HL-60 (cell line): ENCODE results near the gene MEF2C.

Experiments used
- DNase-seq, 2 experiments: peaks; one replicate each; pipeline ENCODE4 v3.0.0-alpha.2; 2010 to 2020; ENCODE audit warnings: low read depth in 1 of 2, low spot score in 1 of 2
- H3K27ac ChIP-seq: fragments of 250-450 bp; sonication (Bioruptor Pico); replicated peaks from 2 replicates; pipeline ENCODE4 v1.5.1; 2020; ENCODE audit warnings: mild to moderate bottlenecking, moderate library complexity
- H3K27me3 ChIP-seq: fragments of 250-450 bp; sonication (Bioruptor Pico); 2 replicates; pipeline ENCODE4 v1.5.1; 2021; ENCODE audit warnings: mild to moderate bottlenecking, moderate library complexity; ENCODE audit not compliant: insufficient read depth, poor library complexity, severe bottlenecking
- H3K4me3 ChIP-seq: replicated peaks from 2 replicates; pipeline ENCODE4 v1.5.1; 2011; ENCODE audit warnings: mild to moderate bottlenecking, control low read depth, low read length; ENCODE audit not compliant: insufficient read depth
- GABPA ChIP-seq: IDR thresholded peaks from 2 replicates; pipeline ENCODE4 v1.6.1; 2012; ENCODE audit warnings: low read depth
- POLR2AphosphoS5 ChIP-seq: IDR thresholded peaks from 2 replicates; pipeline ENCODE4 v1.6.1; 2012; ENCODE audit warnings: low read depth
- SPI1 ChIP-seq: IDR thresholded peaks from 2 replicates; pipeline ENCODE4 v1.6.1; 2012; ENCODE audit warnings: low read depth, mild to moderate bottlenecking, borderline replicate concordance
- TF ChIP-seq, protein P1 (sequence below): IDR thresholded peaks from 2 replicates; pipeline ENCODE4 v1.6.1; 2012; ENCODE audit warnings: low read depth; ENCODE audit not compliant: insufficient replicate concordance
- TF ChIP-seq, protein P2 (sequence below): IDR thresholded peaks from one replicate; pipeline ENCODE4 v1.5.1; 2011; ENCODE audit warnings: low read length, control low read depth, inconsistent platforms; ENCODE audit not compliant: insufficient read depth

The MEF2C gene

DNA sequence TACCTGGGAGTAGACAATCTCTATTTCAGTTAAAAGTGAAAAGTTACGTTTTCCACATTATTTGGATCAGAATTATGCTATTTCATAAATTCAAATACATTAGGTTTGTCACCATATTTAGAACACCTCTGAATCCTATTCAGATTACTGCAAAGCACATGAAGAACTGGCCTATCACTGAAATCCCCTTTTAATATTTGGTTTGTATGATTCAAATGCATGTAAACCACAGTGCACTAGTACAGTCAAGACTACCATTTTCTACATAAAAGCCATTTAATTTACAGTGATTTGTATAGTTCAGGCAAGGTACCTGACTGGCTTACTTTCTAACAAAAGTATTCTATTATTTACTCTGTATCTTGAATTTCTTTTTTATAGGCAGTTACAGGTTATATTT, 212.5 kb downstream of the MEF2C start:
- no peak for DNase-seq
- Histone ChIP-seq H3K4me3 (no peak overlapping the region), H3K27ac (no peak overlapping the region), H3K27me3 (peaks cover 15% of the 10 kb centered on the region)
- no peak for TF ChIP-seq SPI1
- TF ChIP-seq, protein P1, sequence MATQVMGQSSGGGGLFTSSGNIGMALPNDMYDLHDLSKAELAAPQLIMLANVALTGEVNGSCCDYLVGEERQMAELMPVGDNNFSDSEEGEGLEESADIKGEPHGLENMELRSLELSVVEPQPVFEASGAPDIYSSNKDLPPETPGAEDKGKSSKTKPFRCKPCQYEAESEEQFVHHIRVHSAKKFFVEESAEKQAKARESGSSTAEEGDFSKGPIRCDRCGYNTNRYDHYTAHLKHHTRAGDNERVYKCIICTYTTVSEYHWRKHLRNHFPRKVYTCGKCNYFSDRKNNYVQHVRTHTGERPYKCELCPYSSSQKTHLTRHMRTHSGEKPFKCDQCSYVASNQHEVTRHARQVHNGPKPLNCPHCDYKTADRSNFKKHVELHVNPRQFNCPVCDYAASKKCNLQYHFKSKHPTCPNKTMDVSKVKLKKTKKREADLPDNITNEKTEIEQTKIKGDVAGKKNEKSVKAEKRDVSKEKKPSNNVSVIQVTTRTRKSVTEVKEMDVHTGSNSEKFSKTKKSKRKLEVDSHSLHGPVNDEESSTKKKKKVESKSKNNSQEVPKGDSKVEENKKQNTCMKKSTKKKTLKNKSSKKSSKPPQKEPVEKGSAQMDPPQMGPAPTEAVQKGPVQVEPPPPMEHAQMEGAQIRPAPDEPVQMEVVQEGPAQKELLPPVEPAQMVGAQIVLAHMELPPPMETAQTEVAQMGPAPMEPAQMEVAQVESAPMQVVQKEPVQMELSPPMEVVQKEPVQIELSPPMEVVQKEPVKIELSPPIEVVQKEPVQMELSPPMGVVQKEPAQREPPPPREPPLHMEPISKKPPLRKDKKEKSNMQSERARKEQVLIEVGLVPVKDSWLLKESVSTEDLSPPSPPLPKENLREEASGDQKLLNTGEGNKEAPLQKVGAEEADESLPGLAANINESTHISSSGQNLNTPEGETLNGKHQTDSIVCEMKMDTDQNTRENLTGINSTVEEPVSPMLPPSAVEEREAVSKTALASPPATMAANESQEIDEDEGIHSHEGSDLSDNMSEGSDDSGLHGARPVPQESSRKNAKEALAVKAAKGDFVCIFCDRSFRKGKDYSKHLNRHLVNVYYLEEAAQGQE, result no peak
- TF ChIP-seq POLR2AphosphoS5, result no peak
- TF ChIP-seq GABPA, result no peak
- TF ChIP-seq, protein P2, sequence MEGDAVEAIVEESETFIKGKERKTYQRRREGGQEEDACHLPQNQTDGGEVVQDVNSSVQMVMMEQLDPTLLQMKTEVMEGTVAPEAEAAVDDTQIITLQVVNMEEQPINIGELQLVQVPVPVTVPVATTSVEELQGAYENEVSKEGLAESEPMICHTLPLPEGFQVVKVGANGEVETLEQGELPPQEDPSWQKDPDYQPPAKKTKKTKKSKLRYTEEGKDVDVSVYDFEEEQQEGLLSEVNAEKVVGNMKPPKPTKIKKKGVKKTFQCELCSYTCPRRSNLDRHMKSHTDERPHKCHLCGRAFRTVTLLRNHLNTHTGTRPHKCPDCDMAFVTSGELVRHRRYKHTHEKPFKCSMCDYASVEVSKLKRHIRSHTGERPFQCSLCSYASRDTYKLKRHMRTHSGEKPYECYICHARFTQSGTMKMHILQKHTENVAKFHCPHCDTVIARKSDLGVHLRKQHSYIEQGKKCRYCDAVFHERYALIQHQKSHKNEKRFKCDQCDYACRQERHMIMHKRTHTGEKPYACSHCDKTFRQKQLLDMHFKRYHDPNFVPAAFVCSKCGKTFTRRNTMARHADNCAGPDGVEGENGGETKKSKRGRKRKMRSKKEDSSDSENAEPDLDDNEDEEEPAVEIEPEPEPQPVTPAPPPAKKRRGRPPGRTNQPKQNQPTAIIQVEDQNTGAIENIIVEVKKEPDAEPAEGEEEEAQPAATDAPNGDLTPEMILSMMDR, result no peak

DNA sequence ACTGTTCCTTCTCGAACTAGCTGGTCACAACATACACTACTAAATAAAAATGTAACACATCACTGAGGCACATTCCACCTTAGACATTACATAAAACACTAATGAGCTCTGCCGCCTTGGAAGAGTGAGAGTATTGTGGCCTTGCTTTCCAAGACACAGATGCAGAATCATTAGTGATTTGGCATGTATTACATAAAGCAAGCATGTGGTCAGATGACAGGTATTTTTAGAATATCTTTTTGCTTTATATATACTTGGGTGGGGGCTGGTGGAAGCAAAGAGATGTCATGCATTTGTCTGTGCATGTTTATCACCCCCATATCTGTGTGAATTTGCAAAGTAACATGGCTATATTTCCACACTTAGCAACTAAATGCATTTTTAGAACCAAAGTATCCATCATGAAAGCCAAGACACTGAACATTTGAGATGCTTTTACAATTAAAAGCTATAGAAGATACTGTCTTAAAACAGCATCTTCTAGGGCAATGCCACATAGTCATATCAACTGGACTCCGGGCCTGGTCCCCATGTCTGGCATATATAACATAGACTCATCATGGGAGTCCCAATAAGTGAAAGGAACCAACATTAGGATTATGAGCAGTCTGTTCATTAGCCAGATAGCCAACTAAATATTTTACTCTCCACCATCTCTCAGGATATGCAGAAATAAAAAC, 213.5 kb downstream of the MEF2C start:
- TF ChIP-seq, protein P1, result no peak
- TF ChIP-seq POLR2AphosphoS5 (no peak), GABPA (no peak), SPI1 (no peak)
- TF ChIP-seq, protein P2, result no peak
- DNase-seq, result no peak
- Histone ChIP-seq H3K27ac (no peak overlapping the region), H3K4me3 (no peak overlapping the region), H3K27me3 (peaks cover 8% of the 10 kb centered on the region)

DNA sequence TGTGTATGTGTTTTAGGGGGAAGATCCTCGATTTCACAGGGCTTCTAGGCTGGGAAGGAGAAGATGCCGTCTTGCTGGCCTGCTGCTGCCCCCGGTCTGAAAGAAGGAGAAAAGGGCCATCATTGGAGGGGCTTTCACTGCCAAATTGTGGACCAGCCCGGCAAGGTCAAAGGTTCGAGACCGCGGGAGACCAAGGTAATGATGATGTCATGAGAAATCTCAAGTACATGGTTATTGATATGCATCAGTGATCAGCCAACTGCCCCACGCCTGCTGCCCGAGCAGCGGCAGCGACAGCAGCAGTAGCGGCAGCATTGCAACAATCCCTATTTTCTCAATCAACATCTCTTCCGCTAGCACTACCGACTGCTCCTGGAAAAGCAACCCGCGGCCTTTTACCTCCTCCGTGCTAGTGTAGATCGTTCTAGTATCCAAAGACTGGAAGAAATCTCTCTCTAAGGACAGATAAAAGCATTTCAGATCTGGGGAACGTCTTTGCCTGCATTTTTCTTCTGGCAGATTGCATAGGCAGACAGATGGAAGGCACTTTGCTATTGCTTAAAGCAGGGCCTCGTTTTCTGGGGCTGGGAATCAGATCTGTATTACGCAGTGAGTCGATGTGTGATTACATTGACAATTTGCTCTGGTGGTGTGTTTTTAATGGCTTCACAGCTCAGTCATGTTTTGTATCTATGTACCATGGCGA, 215.3 kb downstream of the MEF2C start:
- H3K27ac ChIP-seq, result no peak overlapping the region
- TF ChIP-seq, protein P2, result no peak
- TF ChIP-seq POLR2AphosphoS5 (no peak), GABPA (no peak), SPI1 (no peak)
- TF ChIP-seq, protein P1, result no peak
- peaks cover 6% of the 10 kb centered on the region for H3K27me3 ChIP-seq
- no peak for DNase-seq
- H3K4me3 ChIP-seq, result no peak overlapping the region
